GM10248 (cell line): ENCODE results near the gene OAS2.

Experiments
- CTCF ChIA-PET: fragments of 300-600 bp; sonication (Branson Sonifier 250); formaldehyde crosslinking; extraction: SDS; loops from one replicate; lab custom pipeline; 2021; ENCODE audit warnings: antibody characterized with exemption; lab: Yijun Ruan, JAX
- POLR2A ChIA-PET: fragments of 350-650 bp; sonication (Branson Sonifier 250); formaldehyde crosslinking; extraction: SDS; loops from one replicate; lab custom pipeline; 2020; ENCODE audit warnings: antibody characterized with exemption; lab: Yijun Ruan, JAX
- DNase-seq: peaks from one replicate; pipeline ENCODE4 v3.0.0; 2012; ENCODE audit errors: extremely low spot score
- TF ChIP-seq, protein P1 (sequence below): IDR thresholded peaks from 2 replicates; pipeline ENCODE4 v1.5.1; 2012; ENCODE audit warnings: mild to moderate bottlenecking, low read depth; ENCODE audit errors: extremely low read depth, missing control alignments, control extremely low read depth

The OAS2 gene

DNA sequence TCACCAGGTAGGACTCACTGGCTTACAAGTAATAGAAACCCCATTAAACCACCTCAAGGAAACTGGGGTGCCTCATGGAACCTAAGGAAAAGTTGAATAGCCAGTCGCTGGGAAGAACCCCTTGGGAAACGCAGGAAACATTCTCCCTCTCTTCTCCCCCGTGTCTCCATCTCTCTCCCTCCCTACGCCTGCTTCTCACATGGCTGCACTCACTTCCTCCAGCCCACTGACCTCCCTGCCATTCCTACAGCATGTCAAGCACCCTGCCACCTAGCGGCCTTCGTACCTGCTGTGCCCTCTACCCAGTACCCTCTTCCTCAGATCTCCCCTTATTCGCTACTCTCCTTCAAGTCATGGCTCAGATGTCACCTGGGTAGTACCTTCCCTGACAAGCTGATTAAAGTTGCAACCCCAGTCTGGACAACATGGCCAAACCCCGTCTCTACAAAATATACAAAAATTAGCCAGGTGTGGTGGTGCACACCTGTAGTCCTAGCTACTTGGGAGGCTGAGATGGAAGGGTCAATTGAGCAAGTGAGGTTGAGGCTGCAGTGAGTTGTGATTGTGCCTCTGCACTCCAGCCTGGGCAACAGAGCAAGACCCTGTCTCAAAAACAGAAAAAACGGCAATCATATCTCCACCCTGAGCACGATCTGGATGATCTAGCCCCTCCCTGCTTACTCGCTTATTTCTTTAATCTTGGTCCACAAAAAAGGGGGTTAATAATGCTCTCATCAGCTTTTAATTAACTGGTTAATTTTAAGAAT is 71.8 kb downstream of the OAS2 start:
- TF ChIP-seq, protein P1, sequence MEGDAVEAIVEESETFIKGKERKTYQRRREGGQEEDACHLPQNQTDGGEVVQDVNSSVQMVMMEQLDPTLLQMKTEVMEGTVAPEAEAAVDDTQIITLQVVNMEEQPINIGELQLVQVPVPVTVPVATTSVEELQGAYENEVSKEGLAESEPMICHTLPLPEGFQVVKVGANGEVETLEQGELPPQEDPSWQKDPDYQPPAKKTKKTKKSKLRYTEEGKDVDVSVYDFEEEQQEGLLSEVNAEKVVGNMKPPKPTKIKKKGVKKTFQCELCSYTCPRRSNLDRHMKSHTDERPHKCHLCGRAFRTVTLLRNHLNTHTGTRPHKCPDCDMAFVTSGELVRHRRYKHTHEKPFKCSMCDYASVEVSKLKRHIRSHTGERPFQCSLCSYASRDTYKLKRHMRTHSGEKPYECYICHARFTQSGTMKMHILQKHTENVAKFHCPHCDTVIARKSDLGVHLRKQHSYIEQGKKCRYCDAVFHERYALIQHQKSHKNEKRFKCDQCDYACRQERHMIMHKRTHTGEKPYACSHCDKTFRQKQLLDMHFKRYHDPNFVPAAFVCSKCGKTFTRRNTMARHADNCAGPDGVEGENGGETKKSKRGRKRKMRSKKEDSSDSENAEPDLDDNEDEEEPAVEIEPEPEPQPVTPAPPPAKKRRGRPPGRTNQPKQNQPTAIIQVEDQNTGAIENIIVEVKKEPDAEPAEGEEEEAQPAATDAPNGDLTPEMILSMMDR, result peak; percentile 47
- POLR2A ChIA-PET, result no interaction called here
- DNase-seq, result no peak
- CTCF ChIA-PET, result interaction anchor here (0.9 to 9.8 kb wide), 16 partner anchors 12 to 123 kb away, joined by 3 to 135 read pairs (median 7); no protein-coding TSS in a partner anchor

DNA sequence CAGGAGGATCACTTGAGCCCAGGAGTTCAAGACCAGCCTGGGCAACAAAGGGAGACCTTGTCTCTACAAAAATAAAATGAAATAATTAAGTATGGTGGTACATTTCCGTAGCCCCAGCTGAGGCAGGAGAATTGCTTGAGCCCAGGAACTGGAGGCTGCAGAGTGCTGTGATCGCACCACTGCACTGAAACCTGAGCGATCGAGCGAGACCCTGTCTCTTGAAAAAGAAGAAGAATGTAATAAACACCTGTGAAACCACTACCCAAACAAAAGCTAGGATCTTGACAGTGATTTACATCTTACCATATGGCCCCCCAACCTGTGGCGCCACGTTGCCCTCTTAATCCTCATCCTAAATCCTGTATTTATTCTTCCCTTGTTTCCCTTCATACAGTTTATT is 72.5 kb downstream of the OAS2 start:
- ChIA-PET CTCF (interaction anchor here (0.9 to 9.8 kb wide), 8 partner anchors 13 to 123 kb away, joined by 3 to 135 read pairs (median 49); no protein-coding TSS in a partner anchor), POLR2A (no interaction called here)
- DNase-seq, result no peak
- TF ChIP-seq, protein P1, result no peak

DNA sequence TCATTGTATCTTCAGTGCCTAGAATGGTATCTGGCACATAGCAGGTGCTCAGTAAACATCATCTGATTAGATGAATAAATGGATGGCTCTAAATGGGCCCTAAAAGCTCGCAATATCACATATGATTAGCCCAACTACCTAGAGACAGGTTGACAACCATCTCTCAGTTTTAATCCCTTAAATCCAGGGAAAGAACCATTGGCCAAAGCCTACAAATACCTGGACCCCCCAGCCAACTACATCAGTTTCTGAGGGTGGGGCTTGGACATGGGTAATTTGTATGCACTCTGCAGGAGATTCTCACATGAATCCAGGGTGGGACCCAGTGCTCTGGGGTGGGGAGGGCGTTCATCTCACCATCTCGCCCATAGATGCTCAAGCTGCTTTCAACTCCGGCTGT is 73.4 kb downstream of the OAS2 start:
- ChIA-PET POLR2A (no interaction called here), CTCF (interaction anchor here (1.3 to 9.8 kb wide), 5 partner anchors 16 to 122 kb away, joined by 4 to 135 read pairs (median 86); no protein-coding TSS in a partner anchor)
- no peak for DNase-seq
- TF ChIP-seq, protein P1, result no peak

DNA sequence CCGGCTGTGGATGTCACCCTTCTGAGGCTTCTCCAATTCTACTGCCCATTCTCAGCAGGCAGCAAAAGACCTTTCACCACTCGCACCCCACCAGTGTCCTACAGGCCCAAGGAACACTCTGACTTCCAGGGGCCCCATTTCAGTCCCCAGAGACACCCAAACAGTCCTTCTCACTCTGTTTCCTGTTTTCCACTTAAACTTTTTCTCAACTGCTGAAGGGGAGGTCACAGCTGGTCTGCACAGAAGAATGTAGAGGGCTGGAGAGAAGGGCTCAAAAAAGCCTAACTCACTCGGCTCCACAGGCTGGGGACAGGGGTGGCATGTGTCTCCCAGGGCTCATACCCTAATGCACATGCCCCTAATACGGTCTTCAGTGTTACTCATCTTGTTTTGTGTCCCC is 74.0 kb downstream of the OAS2 start:
- ChIA-PET CTCF (interaction anchor here (1.3 to 9.8 kb wide), 5 partner anchors 16 to 121 kb away, joined by 4 to 135 read pairs (median 86); no protein-coding TSS in a partner anchor), POLR2A (no interaction called here)
- TF ChIP-seq, protein P1, result no peak

GRCh38 chr12:113054948-113055486 is 76.7 kb downstream of the OAS2 start:
- POLR2A ChIA-PET, result no interaction called here
- TF ChIP-seq, protein P1, result no peak
- DNase-seq, result peak; percentile 10
- CTCF ChIA-PET, result interaction anchor here (1.0 to 9.8 kb wide), 4 partner anchors 13 to 43 kb away, joined by 3 to 135 read pairs (median 38); no protein-coding TSS in a partner anchor

More for the DNA sequence above, 74.0 kb downstream of the OAS2 start:
- DNase-seq, result no peak

GRCh38 chr12:113055594-113056380 is 77.5 kb downstream of the OAS2 start:
- peak; percentile 22 for DNase-seq
- ChIA-PET CTCF (interaction anchor here (1.4 to 9.8 kb wide), 4 partner anchors 12 to 117 kb away, joined by 3 to 135 read pairs (median 11); no protein-coding TSS in a partner anchor), POLR2A (no interaction called here)
- TF ChIP-seq, protein P1, result no peak
